Activated naive CD8-positive, alpha-beta T cell (primary cell): ENCODE measurements around the gene KDM3B.

ENCODE experiments used
- H3K27ac Mint-ChIP-seq: one replicate; pipeline ENCODE4 v1.8.0; 2021; ENCODE audit warnings: mixed read lengths
- H3K27me3 Mint-ChIP-seq: one replicate; pipeline ENCODE4 v1.8.0; 2021; ENCODE audit warnings: mixed read lengths
- H3K36me3 Mint-ChIP-seq: one replicate; pipeline ENCODE4 v1.8.0; 2021; ENCODE audit warnings: mixed read lengths
- H3K4me1 Mint-ChIP-seq: one replicate; pipeline ENCODE4 v1.8.0; 2021; ENCODE audit warnings: low read depth, mixed read lengths
- H3K4me3 Mint-ChIP-seq: one replicate; pipeline ENCODE4 v1.8.0; 2021; ENCODE audit warnings: mild to moderate bottlenecking, mixed read lengths
- H3K9me3 Mint-ChIP-seq: one replicate; pipeline ENCODE4 v1.8.0; 2021; ENCODE audit warnings: low read depth, mixed read lengths

KDM3B gene

DNA sequence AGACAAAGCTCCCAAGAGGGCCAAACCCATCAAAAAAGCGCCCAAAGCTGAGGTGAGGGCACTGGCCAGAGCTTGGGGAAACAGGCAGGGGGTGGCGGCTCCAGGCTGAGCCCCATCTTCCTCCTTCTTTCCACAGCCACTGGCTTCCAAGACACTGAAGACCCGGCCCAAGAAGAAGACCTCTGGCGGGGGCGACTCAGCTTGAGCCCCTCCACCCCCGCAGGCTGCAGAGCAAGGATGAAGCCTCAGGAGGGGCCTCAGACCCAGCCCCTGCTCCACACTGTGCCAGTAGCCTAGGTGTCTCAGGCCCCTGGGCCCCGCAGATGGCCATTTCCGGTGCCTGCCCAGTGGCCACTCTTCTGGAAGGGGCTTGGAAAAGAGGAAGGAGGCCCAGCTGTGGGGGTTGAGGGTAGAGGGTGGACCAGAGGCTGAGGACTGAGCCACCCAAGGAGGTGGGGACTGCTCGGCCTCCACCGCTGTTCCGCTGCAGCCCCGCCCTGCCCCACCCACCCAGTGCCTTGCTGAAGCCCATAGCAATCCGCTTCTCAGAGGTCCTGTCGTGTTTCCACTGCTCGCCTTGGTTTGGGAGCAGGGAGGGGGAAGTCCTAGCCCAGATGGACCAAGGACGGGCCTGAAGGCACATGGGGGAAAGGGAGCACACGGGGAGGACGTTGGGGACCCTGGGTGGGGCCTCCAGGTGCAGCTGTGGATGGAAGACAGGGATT lies 93.2 kb downstream of the KDM3B start:
- Mint-ChIP-seq H3K27ac (no peak overlapping the region), H3K4me3 (no peak overlapping the region), H3K36me3 (no peaks in the 10 kb centered on the region), H3K9me3 (no peaks in the 10 kb centered on the region), H3K27me3 (no peaks in the 10 kb centered on the region), H3K4me1 (peaks cover 7% of the 10 kb centered on the region)

DNA sequence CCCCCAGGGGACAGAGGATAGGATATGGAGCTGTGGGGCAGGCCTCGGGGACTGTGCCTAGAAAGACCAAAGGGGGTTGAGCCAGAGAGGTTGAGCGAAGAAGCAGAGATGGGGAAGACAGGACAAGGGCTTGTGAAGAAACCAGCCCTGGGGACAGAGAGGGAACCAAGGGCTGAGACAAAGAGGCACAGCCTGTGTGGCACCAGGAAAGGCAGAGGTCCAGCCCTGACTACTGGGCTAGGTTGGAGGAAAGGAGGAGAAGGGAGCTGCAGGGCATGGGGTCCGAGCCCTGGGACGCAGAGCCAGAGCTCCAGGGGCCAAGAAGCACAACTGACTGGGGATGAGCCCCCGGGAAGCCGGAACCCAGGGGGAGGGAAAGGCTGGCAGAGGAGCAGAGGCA lies 95.6 kb downstream of the KDM3B start:
- H3K9me3 Mint-ChIP-seq: no peaks in the 10 kb centered on the region
- peaks cover 10% of the 10 kb centered on the region for H3K4me1 Mint-ChIP-seq
- H3K27ac Mint-ChIP-seq: peak overlapping the region; percentile 10
- H3K27me3 Mint-ChIP-seq: no peaks in the 10 kb centered on the region
- no peaks in the 10 kb centered on the region for H3K36me3 Mint-ChIP-seq
- H3K4me3 Mint-ChIP-seq: no peak overlapping the region

- Mint-ChIP-seq H3K4me3 (no peak overlapping the region), H3K27me3 (no peaks in the 10 kb centered on the region), H3K27ac (no peak overlapping the region), H3K36me3 (no peaks in the 10 kb centered on the region), H3K4me1 (peaks cover 10% of the 10 kb centered on the region), H3K9me3 (no peaks in the 10 kb centered on the region)
Observed at GRCh38 chr5:138448481-138449398, 96.3 kb downstream of the KDM3B start.

GRCh38 chr5:138449501-138450239 lies 97.2 kb downstream of the KDM3B start:
- H3K9me3 Mint-ChIP-seq: no peaks in the 10 kb centered on the region
- H3K27me3 Mint-ChIP-seq: no peaks in the 10 kb centered on the region
- H3K4me1 Mint-ChIP-seq: peaks cover 10% of the 10 kb centered on the region
- no peak overlapping the region for H3K27ac Mint-ChIP-seq
- H3K4me3 Mint-ChIP-seq: peak overlapping the region; percentile 17
- no peaks in the 10 kb centered on the region for H3K36me3 Mint-ChIP-seq

- Mint-ChIP-seq H3K27ac (no peak overlapping the region), H3K4me1 (peaks cover 10% of the 10 kb centered on the region), H3K36me3 (no peaks in the 10 kb centered on the region), H3K4me3 (no peak overlapping the region), H3K27me3 (no peaks in the 10 kb centered on the region), H3K9me3 (no peaks in the 10 kb centered on the region)
Observed at GRCh38 chr5:138450971-138451370, 98.5 kb downstream of the KDM3B start.

- Mint-ChIP-seq H3K36me3 (no peaks in the 10 kb centered on the region), H3K4me1 (peaks cover 14% of the 10 kb centered on the region), H3K9me3 (no peaks in the 10 kb centered on the region), H3K4me3 (no peak overlapping the region), H3K27ac (no peak overlapping the region), H3K27me3 (no peaks in the 10 kb centered on the region)
Observed at GRCh38 chr5:138452720-138453119, 100.2 kb downstream of the KDM3B start.

- Mint-ChIP-seq H3K4me1 (peaks cover 21% of the 10 kb centered on the region), H3K27ac (no peak overlapping the region), H3K36me3 (no peaks in the 10 kb centered on the region), H3K27me3 (no peaks in the 10 kb centered on the region), H3K4me3 (no peak overlapping the region), H3K9me3 (no peaks in the 10 kb centered on the region)
Observed at GRCh38 chr5:138453590-138453989, 101.1 kb downstream of the KDM3B start.

GRCh38 chr5:138454121-138454520 lies 101.6 kb downstream of the KDM3B start:
- no peak overlapping the region for H3K27ac Mint-ChIP-seq
- no peaks in the 10 kb centered on the region for H3K36me3 Mint-ChIP-seq
- H3K4me3 Mint-ChIP-seq: no peak overlapping the region
- H3K4me1 Mint-ChIP-seq: peaks cover 25% of the 10 kb centered on the region
- H3K9me3 Mint-ChIP-seq: no peaks in the 10 kb centered on the region
- no peaks in the 10 kb centered on the region for H3K27me3 Mint-ChIP-seq

- Mint-ChIP-seq H3K27me3 (no peaks in the 10 kb centered on the region), H3K36me3 (no peaks in the 10 kb centered on the region), H3K4me3 (no peak overlapping the region), H3K4me1 (peaks cover 32% of the 10 kb centered on the region), H3K9me3 (no peaks in the 10 kb centered on the region), H3K27ac (no peak overlapping the region)
Observed at GRCh38 chr5:138455232-138455930, 102.9 kb downstream of the KDM3B start.

DNA sequence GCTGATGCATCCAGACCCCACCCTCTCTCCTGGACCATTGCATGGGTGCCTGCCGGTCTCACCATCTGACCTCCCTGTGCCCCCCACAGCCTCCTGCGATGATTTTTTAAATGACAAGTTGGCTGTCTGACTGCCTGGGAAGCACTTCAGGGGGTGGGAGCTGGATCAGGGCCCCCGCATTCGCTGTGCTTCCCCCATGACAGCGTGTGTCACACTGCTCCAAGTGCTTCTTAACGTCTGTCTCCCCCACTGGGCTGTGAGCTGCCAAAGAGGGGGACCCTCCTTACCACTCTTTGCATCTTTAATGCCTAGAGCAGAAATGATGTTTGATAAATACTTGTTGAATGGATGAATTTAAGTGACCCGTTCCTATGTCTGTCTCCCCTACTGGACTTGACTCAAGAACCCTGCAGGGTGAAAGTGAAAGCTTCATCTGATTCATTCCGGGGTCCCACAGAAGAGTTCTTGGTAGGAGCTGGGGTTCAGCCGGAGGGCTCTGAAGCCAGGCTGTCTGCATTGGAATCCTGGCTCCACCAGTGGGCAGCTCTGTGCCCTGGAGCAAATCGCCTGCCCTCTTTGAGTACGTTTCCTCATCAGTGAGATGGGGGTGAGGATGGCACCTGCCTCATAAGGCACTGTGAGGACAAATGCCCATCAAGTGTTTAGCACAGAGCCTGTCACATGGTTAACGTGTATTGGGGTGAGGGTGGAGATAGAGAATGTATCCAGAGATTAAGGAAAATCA lies 105.2 kb downstream of the KDM3B start:
- H3K27ac Mint-ChIP-seq: peak overlapping the region; percentile 90
- peaks cover 39% of the 10 kb centered on the region for H3K4me1 Mint-ChIP-seq
- no peaks in the 10 kb centered on the region for H3K9me3 Mint-ChIP-seq
- H3K27me3 Mint-ChIP-seq: no peaks in the 10 kb centered on the region
- peak overlapping the region; percentile 78 for H3K4me3 Mint-ChIP-seq
- no peaks in the 10 kb centered on the region for H3K36me3 Mint-ChIP-seq

DNA sequence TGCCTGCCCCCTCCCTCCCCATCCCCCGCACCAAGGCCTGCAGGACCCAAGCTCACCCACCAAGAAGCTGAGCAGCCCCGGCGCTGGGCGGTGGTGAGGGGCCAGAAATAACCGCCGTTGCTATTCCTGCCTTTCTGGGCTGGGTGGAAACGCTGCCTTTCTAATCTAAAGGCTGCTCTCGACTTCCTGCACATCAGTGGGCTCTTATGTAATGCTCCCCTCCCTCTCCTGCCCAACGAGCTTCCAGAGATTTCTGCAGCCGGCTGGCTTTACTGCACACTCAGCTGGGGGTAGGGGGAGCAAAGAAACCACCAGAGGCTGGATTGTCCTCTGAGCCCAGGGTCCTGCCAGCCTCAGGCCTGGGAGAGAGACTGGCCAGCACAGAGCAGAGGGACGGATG lies 105.9 kb downstream of the KDM3B start:
- peaks cover 39% of the 10 kb centered on the region for H3K4me1 Mint-ChIP-seq
- no peaks in the 10 kb centered on the region for H3K9me3 Mint-ChIP-seq
- H3K27ac Mint-ChIP-seq: peak overlapping the region; percentile 100
- no peak overlapping the region for H3K4me3 Mint-ChIP-seq
- H3K36me3 Mint-ChIP-seq: no peaks in the 10 kb centered on the region
- H3K27me3 Mint-ChIP-seq: no peaks in the 10 kb centered on the region

- Mint-ChIP-seq H3K9me3 (no peaks in the 10 kb centered on the region), H3K27me3 (no peaks in the 10 kb centered on the region), H3K4me1 (peaks cover 39% of the 10 kb centered on the region), H3K4me3 (peak overlapping the region; percentile 89), H3K27ac (peak overlapping the region; percentile 100), H3K36me3 (no peaks in the 10 kb centered on the region)
Observed at GRCh38 chr5:138458856-138459255, 106.4 kb downstream of the KDM3B start.

DNA sequence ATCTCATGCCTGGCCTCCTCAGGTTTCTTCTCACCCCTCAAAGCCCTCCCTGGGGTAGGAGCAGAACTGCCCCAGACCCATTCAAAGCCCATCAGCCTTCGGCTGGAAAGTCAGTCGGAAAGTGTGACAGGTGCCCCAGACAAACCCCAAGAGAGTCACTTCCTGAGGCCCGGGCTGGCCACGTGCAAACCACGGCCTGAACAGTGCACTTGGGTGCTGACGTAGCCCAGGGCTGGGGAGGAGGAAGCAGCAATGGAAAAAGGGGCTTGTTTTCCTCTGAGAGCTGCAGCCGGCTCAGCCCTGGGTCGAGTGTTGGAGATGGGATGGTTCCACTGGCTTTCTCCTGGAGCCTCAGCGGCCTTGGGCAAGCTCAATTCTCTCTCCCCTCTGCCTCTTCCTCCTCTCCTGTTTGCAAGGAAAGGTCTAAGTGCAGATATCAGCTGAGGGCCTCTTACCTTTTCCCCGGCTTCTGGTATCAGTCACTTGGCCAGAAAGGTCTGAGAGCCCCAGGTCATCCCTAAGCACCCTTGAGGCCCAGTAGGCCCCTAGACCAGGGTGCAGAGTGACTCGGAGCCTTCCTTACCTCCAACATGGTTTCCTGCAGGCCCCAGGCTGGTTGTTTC lies 106.9 kb downstream of the KDM3B start:
- Mint-ChIP-seq H3K9me3 (no peaks in the 10 kb centered on the region), H3K27me3 (no peaks in the 10 kb centered on the region), H3K4me3 (peak overlapping the region; percentile 89), H3K36me3 (no peaks in the 10 kb centered on the region), H3K4me1 (peaks cover 39% of the 10 kb centered on the region), H3K27ac (peak overlapping the region; percentile 100)
